Panc1 (cell line): Measurements from ENCODE around the gene PGM3. TPM values are rescaled to one million over a fixed set of nuclear protein-coding genes. Genes with fewer than 3 reads are reported as not detected.

Experiments used
- total RNA-seq: library from RNA; stranded (reverse); gene quantifications from one replicate; pipeline ENCODE4 v1.2.1, GENCODE V29; 2021; ENCODE audit not compliant: unreplicated experiment

Gene PGM3
- total RNA-seq, 1 experiment from 2014 or later = 55.2 TPM

Other genes starting within 250 kb of the PGM3 start
- 11.0 TPM for gene UBE3D, start 127.4 kb downstream of the PGM3 start, total RNA-seq
- 13.4 TPM for gene DOP1A, start 125.6 kb downstream of the PGM3 start, total RNA-seq
- gene RWDD2A, start 92 bp upstream of the PGM3 start, total RNA-seq = 3.4 TPM
- 19.7 TPM for gene ME1, start 237.8 kb upstream of the PGM3 start, total RNA-seq